HepG2 (cell line): ENCODE data around the gene CGB3. TPM values are rescaled to one million over a fixed set of nuclear protein-coding genes. Genes with fewer than 3 reads are reported as not detected.

ENCODE experiments used
- ATAC-seq: fragments of 200-7000 bp; cut with Tn5 transposase; 3 replicates; pipeline ENCODE4 v1.9.1; 2020; ENCODE audit warnings: mild to moderate bottlenecking, moderate library complexity
- BruUV-seq: library from RNA; stranded (reverse); fragments of 400-500 nt; replicated peaks from 2 replicates; lab custom pipeline; 2021; lab: Mats Ljungman, UMichigan
- CTCF ChIA-PET: fragments of 300-600 bp; formaldehyde crosslinking; extraction: SDS; loops from one replicate; lab custom pipeline; 2021; ENCODE audit warnings: low total read pairs, inconsistent platforms, low intra/inter-chr PET ratio; lab: Yijun Ruan, JAX
- POLR2A ChIA-PET: fragments of 350-600 bp; sonication (Branson Sonifier 250); formaldehyde crosslinking; loops from one replicate; lab custom pipeline; 2020; ENCODE audit warnings: antibody characterized with exemption, inconsistent platforms; lab: Yijun Ruan, JAX
- DNase-seq: peaks from one replicate; pipeline ENCODE4 v3.0.0-alpha.2; 2015; ENCODE audit warnings: low spot score
- FAIRE-seq: peaks from 3 replicates; lab custom pipeline; 2011; peaks lifted over from hg19 to GRCh38; lab: Jason Lieb, UNC
- H2AFZ ChIP-seq: one replicate; pipeline ENCODE4 v1.6.1; 2011; ENCODE audit warnings: low read length, inconsistent platforms
- H3K27ac ChIP-seq: fragments of 300-600 bp; 3 replicates; pipeline ENCODE4 v1.8.0; 2011; ENCODE audit warnings: mixed run types, mild to moderate bottlenecking, mixed read lengths, low read length, inconsistent platforms; ENCODE audit not compliant: insufficient read depth; ENCODE audit errors: extremely low read length
- H3K27me3 ChIP-seq, 2 experiments: fragments of 200-600 bp in 1 of 2; 2 replicates in 1 of 2; 3 replicates in 1 of 2; pipeline versions ENCODE4 v1.6.0 to v1.8.0; 2011; ENCODE audit warnings: low read length in 2 of 2, mild to moderate bottlenecking in 2 of 2, moderate library complexity in 2 of 2, inconsistent platforms in 1 of 2; ENCODE audit not compliant: insufficient read depth in 2 of 2, control insufficient read depth in 1 of 2
- H3K36me3 ChIP-seq, 2 experiments: fragments of 200-600 bp in 1 of 2; replicated peaks in 1 of 2; 2 replicates in 1 of 2; 3 replicates in 1 of 2; pipeline versions ENCODE4 v1.5.1 to v1.8.0; 2011; ENCODE audit warnings: low read length in 2 of 2, inconsistent platforms in 1 of 2; ENCODE audit not compliant: insufficient read depth in 2 of 2, control insufficient read depth in 1 of 2
- H3K4me1 ChIP-seq: 2 replicates; pipeline ENCODE4 v1.5.1; 2012; ENCODE audit warnings: low read length, inconsistent platforms; ENCODE audit not compliant: insufficient read depth
- H3K4me2 ChIP-seq: 2 replicates; pipeline ENCODE4 v1.6.0; 2011; ENCODE audit warnings: low read depth, low read length, inconsistent platforms
- H3K4me3 ChIP-seq, 3 experiments: fragments of 200-600 bp in 1 of 3; sonication (generic), shearing (Covaris generic) in 1 of 3; replicated peaks in 1 of 3; 2 replicates each; pipeline ENCODE4 v1.5.1; 2011 to 2016; ENCODE audit warnings: low read length in 3 of 3, inconsistent platforms in 2 of 3, low read depth in 2 of 3, mild to moderate bottlenecking in 2 of 3, control low read depth in 1 of 3, mixed read lengths in 1 of 3; ENCODE audit not compliant: insufficient read depth in 1 of 3
- H3K79me2 ChIP-seq: one replicate; pipeline ENCODE4 v1.6.1; 2011; ENCODE audit warnings: low read length, inconsistent platforms; ENCODE audit not compliant: insufficient read depth
- H3K9ac ChIP-seq: 2 replicates; pipeline ENCODE4 v1.6.0; 2011; ENCODE audit warnings: mild to moderate bottlenecking, low read depth, low read length, inconsistent platforms; ENCODE audit not compliant: insufficient read depth
- H3K9me3 ChIP-seq: 2 replicates; pipeline ENCODE4 v1.5.1; 2012; ENCODE audit warnings: mild to moderate bottlenecking, low read length
- H4K20me1 ChIP-seq: 2 replicates; pipeline ENCODE4 v1.6.0; 2011; ENCODE audit warnings: inconsistent platforms, mild to moderate bottlenecking, low read length, moderate library complexity; ENCODE audit not compliant: insufficient read depth
- POLR2AphosphoS5 ChIP-seq: IDR thresholded peaks from 2 replicates; pipeline ENCODE4 v1.6.1; 2012; ENCODE audit warnings: low read depth, low read length
- SNAI1 ChIP-seq: sonication (generic); formaldehyde crosslinking; IDR thresholded peaks from 2 replicates; pipeline ENCODE4 v1.5.0; 2020; ENCODE audit warnings: mild to moderate bottlenecking, missing genetic modification reagents, borderline replicate concordance
- ZFX ChIP-seq: sonication (generic); formaldehyde crosslinking; IDR thresholded peaks from 2 replicates; pipeline ENCODE4 v1.4.0; 2020; ENCODE audit warnings: mild to moderate bottlenecking, low read depth, missing genetic modification reagents, moderate library complexity
- ZNF570 ChIP-seq: sonication (generic); formaldehyde crosslinking; IDR thresholded peaks from 2 replicates; pipeline ENCODE4 v1.4.0; 2020; ENCODE audit warnings: mild to moderate bottlenecking, missing genetic modification reagents, borderline replicate concordance
- WGBS: methylation state at CpG from one replicate; pipeline ENCODE4 v1.1.6; 2017; ENCODE audit warnings: low lambda C conversion rate; 5-methylcytosine and 5-hydroxymethylcytosine counted together
- in situ Hi-C: cut with HindIII; loops from 2 replicates; pipeline ENCODE4 v1.10.0; 2017; ENCODE audit warnings: low pct_unique_long_range_greater_than_20kb; ENCODE audit not compliant: extremely low pct_ligation_motif_present
- intact Hi-C: fragments of 100-400 bp; cut with micrococcal nuclease; formaldehyde crosslinking; loops from one replicate; pipeline ENCODE4 v1.10.0; 2022; ENCODE audit not compliant: unreplicated experiment
- polyA plus RNA-seq, 8 experiments: library from polyadenylated mRNA; depleted of rRNA in 3 of 8; stranded (reverse) in 7 of 8; unstranded in 1 of 8; fragments of >200 nt; fragmentation: Illumina TruSeq in 4 of 8; extraction: Trizol in 4 of 8; gene quantifications; 2 replicates each; pipeline versions ENCODE4 v1.2.1 to v1.2.3, GENCODE V29; 2011 to 2016; ENCODE audit warnings: low read depth in 4 of 8, missing spikeins in 1 of 8, mixed read lengths in 1 of 8; ENCODE audit not compliant: insufficient read depth in 1 of 8
- total RNA-seq, 5 experiments: library from RNA; depleted of rRNA; stranded (reverse); fragments of >200 nt; fragmentation: Illumina TruSeq; extraction: Trizol; gene quantifications; 2 replicates each; pipeline ENCODE4 v1.2.3, GENCODE V29; 2016; ENCODE audit warnings: low read depth in 1 of 5
- TF ChIP-seq, protein P1 (sequence below): IDR thresholded peaks from 2 replicates; pipeline ENCODE4 v1.6.1; 2016; ENCODE audit warnings: low read depth, borderline replicate concordance
- TF ChIP-seq, protein P2 (sequence below): IDR thresholded peaks from 2 replicates; pipeline ENCODE4 v1.6.1; 2016; ENCODE audit warnings: missing biosample characterization, missing genetic modification reagents, low read depth
- TF ChIP-seq, protein P3 (sequence below): sonication (generic); formaldehyde crosslinking; IDR thresholded peaks from 2 replicates; pipeline ENCODE4 v1.5.0; 2020; ENCODE audit warnings: missing genetic modification reagents, mild to moderate bottlenecking, borderline replicate concordance

The CGB3 gene
- total and polyA plus RNA-seq, 2 of the 13 experiments (the other 11 are each of a cell fraction or from before 2014, with no cell fraction given) = not detected

DNA sequence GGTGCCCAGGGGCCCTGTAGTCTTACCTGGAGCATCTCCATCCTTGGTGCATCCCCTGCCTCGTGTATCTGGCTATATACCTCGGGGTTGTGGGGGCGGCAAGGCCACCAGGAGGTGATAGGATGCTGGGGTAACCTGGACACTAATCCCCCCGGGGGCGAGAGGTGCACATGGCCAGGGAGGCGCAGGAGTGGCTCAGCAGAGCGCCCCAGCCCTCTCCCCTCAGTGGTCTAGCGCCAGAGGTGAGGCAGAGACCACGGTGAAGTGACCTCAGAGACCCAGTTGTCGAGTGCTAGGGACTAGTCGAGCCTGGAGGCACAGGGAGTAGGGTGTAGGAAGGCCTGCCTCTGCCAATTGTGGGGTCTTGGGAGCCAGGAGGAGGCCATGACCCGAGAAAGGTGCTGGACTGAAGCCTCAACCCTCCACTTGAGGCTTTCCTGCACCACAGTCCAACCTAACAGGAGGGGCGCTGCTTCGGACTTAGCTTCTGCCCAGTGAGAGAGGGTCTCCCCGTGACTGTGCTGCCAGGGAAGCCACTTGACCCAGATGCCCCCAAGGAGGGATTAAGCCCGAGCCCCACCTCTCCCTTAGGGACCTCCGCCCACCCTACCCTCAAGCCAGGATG is 7.0 kb downstream of the CGB3 start, which contains the start of gene LHB:
LHB (minus strand) TSS at position 51 of the 625 bp plus-strand sequence; CDS start at position 41, 10 bp downstream.
- Histone ChIP-seq H3K36me3 (peaks cover 4 to 23% of the 10 kb centered on the region in 2 experiments; a peak in 4 of 5 replicates), H3K4me1 (peaks cover 27% of the 10 kb centered on the region), H3K9me3 (no peaks in the 10 kb centered on the region), H4K20me1 (no peaks in the 10 kb centered on the region), H3K4me3 (peak within 1 kb of the TSS in 2 of 3 experiments; percentile 10 to 63; a peak in 2 of 6 replicates), H3K9ac (no peak within 1 kb of the TSS), H3K27me3 (peaks cover 0 to 24% of the 10 kb centered on the region in 2 experiments; a peak in 3 of 5 replicates), H3K79me2 (no peaks in the 10 kb centered on the region), H3K4me2 (peak within 1 kb of the TSS; percentile 98), H2AFZ (no peak within 1 kb of the TSS), H3K27ac (no peak within 1 kb of the TSS)
- ChIA-PET POLR2A (interaction anchor here (2.9 kb wide), 1 partner anchor 24 kb away, joined by 21 read pairs; the partner anchor contains the start of genes GYS1 and RUVBL2), CTCF (no interaction called here)
- intact Hi-C loops (no loop called here), in situ Hi-C loops (no loop called here)
- DNase-seq = no peak
- no peak for FAIRE-seq
- ATAC-seq = no peak
- 87% methylated on average over 10 of the region's 17 CpGs for WGBS
- no TSS peak for BruUV-seq
- TF ChIP-seq POLR2AphosphoS5 (0 out of 2 replicates have a peak, but pooled peaks have one; percentile 9), ZNF570 (CRISPR knock-in tag) (no peak), ZFX (CRISPR knock-in tag) (no peak), SNAI1 (CRISPR knock-in tag) (no peak)
- TF ChIP-seq, protein P1, sequence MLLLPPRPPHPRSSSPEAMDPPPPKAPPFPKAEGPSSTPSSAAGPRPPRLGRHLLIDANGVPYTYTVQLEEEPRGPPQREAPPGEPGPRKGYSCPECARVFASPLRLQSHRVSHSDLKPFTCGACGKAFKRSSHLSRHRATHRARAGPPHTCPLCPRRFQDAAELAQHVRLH (CRISPR knock-in tag) = no peak
- TF ChIP-seq, protein P2, sequence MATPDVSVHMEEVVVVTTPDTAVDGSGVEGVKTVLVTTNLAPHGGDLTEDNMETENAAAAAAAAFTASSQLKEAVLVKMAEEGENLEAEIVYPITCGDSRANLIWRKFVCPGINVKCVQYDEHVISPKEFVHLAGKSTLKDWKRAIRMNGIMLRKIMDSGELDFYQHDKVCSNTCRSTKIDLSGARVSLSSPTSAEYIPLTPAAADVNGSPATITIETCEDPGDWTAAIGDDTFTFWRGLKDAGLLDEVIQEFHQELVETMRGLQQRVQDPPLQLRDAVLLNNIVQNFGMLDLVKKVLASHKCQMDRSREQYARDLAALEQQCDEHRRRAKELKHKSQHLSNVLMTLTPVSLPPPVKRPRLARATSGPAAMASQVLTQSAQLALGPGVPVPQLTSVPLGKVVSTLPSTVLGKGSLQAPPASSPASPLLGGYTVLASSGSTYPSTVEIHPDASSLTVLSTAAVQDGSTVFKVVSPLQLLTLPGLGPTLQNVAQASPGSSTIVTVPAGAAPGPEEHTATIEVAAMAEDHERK = no peak
- TF ChIP-seq, protein P3, sequence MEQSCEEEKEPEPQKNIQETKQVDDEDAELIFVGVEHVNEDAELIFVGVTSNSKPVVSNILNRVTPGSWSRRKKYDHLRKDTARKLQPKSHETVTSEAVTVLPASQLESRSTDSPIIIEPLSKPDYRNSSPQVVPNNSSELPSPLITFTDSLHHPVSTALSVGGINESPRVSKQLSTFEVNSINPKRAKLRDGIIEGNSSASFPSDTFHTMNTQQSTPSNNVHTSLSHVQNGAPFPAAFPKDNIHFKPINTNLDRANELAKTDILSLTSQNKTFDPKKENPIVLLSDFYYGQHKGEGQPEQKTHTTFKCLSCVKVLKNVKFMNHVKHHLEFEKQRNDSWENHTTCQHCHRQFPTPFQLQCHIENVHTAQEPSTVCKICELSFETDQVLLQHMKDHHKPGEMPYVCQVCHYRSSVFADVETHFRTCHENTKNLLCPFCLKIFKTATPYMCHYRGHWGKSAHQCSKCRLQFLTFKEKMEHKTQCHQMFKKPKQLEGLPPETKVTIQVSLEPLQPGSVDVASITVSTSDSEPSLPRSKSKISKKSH (CRISPR knock-in tag) = peak; percentile 38; the same call in 1 of the 2 replicates
